IMR-90 (cell line): ENCODE data around the gene SRMS.

ENCODE experiments used
- CEBPB ChIP-seq: IDR thresholded peaks from 2 replicates; pipeline ENCODE4 v1.6.1; 2012; ENCODE audit warnings: low read depth, low read length, improper control_type of control experiment
- CHD1 ChIP-seq: IDR thresholded peaks from 2 replicates; pipeline ENCODE4 v1.6.1; 2012; ENCODE audit warnings: low read depth, low read length, improper control_type of control experiment
- FOS ChIP-seq: fragments of 150-350 bp; IDR thresholded peaks from 2 replicates; pipeline ENCODE4 v1.6.1; 2016; ENCODE audit warnings: low read depth, low read length
- MXI1 ChIP-seq: IDR thresholded peaks from 2 replicates; pipeline ENCODE4 v1.6.1; 2012; ENCODE audit warnings: low read depth, mild to moderate bottlenecking, low read length, moderate library complexity, borderline replicate concordance
- POLR2A ChIP-seq: IDR thresholded peaks from 2 replicates; pipeline ENCODE4 v1.6.1; 2012; ENCODE audit warnings: mild to moderate bottlenecking, low read depth, low read length
- RAD21 ChIP-seq: IDR thresholded peaks from 2 replicates; pipeline ENCODE4 v1.6.1; 2012; ENCODE audit warnings: low read length, improper control_type of control experiment
- RFX5 ChIP-seq: IDR thresholded peaks from 2 replicates; pipeline ENCODE4 v1.8.0; 2012; ENCODE audit warnings: low read depth, mild to moderate bottlenecking, low read length, moderate library complexity
- TF ChIP-seq, protein P1 (sequence below): conservative IDR thresholded peaks from 2 replicates; pipeline ENCODE4 v1.5.1; 2012; ENCODE audit warnings: mild to moderate bottlenecking, low read depth, low read length, improper control_type of control experiment
- TF ChIP-seq, protein P2 (sequence below): fragments of 150-350 bp; IDR thresholded peaks from 2 replicates; pipeline ENCODE4 v1.6.1; 2017; ENCODE audit warnings: mild to moderate bottlenecking, antibody characterized with exemption, low read length, low read depth

DNA sequence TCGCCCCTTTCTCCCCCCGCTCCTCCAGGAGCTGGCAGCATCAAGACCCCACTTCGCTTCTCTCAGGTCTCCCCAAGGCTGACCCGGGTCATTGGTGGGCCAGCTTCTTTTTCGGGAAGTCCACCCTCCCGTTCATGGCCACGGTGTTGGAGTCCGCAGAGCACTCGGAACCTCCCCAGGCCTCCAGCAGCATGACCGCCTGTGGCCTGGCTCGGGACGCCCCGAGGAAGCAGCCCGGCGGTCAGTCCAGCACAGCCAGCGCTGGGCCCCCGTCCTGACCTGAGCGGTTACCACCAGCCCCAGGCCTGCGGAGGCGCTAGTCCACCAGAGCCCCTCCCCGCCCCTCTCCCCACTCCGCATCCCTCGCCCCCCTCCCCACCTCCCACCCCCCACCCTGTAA lies 25.9 kb downstream of the SRMS start:
- TF ChIP-seq MXI1 (no peak), RFX5 (no peak), CHD1 (no peak), CEBPB (no peak), RAD21 (no peak), POLR2A (no peak), FOS (no peak)
- TF ChIP-seq, protein P1, sequence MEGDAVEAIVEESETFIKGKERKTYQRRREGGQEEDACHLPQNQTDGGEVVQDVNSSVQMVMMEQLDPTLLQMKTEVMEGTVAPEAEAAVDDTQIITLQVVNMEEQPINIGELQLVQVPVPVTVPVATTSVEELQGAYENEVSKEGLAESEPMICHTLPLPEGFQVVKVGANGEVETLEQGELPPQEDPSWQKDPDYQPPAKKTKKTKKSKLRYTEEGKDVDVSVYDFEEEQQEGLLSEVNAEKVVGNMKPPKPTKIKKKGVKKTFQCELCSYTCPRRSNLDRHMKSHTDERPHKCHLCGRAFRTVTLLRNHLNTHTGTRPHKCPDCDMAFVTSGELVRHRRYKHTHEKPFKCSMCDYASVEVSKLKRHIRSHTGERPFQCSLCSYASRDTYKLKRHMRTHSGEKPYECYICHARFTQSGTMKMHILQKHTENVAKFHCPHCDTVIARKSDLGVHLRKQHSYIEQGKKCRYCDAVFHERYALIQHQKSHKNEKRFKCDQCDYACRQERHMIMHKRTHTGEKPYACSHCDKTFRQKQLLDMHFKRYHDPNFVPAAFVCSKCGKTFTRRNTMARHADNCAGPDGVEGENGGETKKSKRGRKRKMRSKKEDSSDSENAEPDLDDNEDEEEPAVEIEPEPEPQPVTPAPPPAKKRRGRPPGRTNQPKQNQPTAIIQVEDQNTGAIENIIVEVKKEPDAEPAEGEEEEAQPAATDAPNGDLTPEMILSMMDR, result no peak
- TF ChIP-seq, protein P2, sequence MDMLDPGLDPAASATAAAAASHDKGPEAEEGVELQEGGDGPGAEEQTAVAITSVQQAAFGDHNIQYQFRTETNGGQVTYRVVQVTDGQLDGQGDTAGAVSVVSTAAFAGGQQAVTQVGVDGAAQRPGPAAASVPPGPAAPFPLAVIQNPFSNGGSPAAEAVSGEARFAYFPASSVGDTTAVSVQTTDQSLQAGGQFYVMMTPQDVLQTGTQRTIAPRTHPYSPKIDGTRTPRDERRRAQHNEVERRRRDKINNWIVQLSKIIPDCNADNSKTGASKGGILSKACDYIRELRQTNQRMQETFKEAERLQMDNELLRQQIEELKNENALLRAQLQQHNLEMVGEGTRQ, result no peak
